Measurements from ENCODE around the gene CHSY1. TPM values are rescaled to one million over a fixed set of nuclear protein-coding genes. Genes with fewer than 3 reads are reported as not detected.

CHSY1 gene
- polyA plus RNA-seq, 3 donors: 2.7 to 19.0 (median 3.0) TPM

- Histone ChIP-seq H3K9me3 (replicated peaks in 1 of 2; ENCODE audit: control insufficient read depth in 1 of 2, insufficient read depth in 1 of 2, low read length in 2 of 2) (no peaks in the 10 kb centered on the region), H3K4me1 (ENCODE audit: control insufficient read depth in 1 of 2, insufficient read depth in 2 of 2, low read length in 2 of 2) (peaks cover 36 to 52% of the 10 kb centered on the region in 2 donors), H3K27ac (ENCODE audit: low read depth in 1 of 2, low read length in 2 of 2) (peak overlapping the region; percentile 93 to 95), H3K9ac (ENCODE audit: insufficient read depth, low read length, poor library complexity, severe bottlenecking) (peak overlapping the region; percentile 57), H3K4me3 (replicated peaks in 1 of 3; ENCODE audit: low read depth in 2 of 3, low read length in 3 of 3) (peak overlapping the region; percentile 33 to 76 (median 36)), H3K36me3 (replicated peaks in 1 of 2; ENCODE audit: control insufficient read depth in 1 of 2, insufficient read depth in 2 of 2, low read length in 2 of 2) (peaks cover 0 to 5% of the 10 kb centered on the region in 2 donors), H3K4me2 (replicated peaks; ENCODE audit: extremely low read depth, low read length, poor library complexity, severe bottlenecking) (peak overlapping the region; percentile 82), H3K27me3 (ENCODE audit: control insufficient read depth in 2 of 2, insufficient read depth in 2 of 2, low read length in 2 of 2) (no peaks in the 10 kb centered on the region), H3K79me2 (ENCODE audit: insufficient read depth, low read length) (peaks cover 100% of the 10 kb centered on the region), H2AFZ (ENCODE audit: insufficient read depth, low read depth, low read length, poor library complexity, severe bottlenecking) (peak overlapping the region; percentile 62), H4K20me1 (ENCODE audit: insufficient read depth, low read length) (peaks cover 41% of the 10 kb centered on the region)
- DNase-seq: peak; percentile 57 to 65 (median 63)
- intact Hi-C loops (cut with micrococcal nuclease): loop anchor here (5.0 kb wide), 2 partner anchors 48 to 58 kb away; partner anchors contain the start of gene CHSY1 (in 1 of the 2)
- H3K27ac Mint-ChIP-seq: peak overlapping the region; percentile 97 to 99 (median 98)
- H3K4me3 Mint-ChIP-seq: peak overlapping the region; percentile 89 to 91
- peaks cover 0 to 1% (median 0%) of the 10 kb centered on the region in 3 donors for H3K27me3 Mint-ChIP-seq (ENCODE audit: low read depth in 3 of 3)
- H3K4me1 Mint-ChIP-seq: peaks cover 61% of the 10 kb centered on the region
- TF ChIP-seq, protein P1, sequence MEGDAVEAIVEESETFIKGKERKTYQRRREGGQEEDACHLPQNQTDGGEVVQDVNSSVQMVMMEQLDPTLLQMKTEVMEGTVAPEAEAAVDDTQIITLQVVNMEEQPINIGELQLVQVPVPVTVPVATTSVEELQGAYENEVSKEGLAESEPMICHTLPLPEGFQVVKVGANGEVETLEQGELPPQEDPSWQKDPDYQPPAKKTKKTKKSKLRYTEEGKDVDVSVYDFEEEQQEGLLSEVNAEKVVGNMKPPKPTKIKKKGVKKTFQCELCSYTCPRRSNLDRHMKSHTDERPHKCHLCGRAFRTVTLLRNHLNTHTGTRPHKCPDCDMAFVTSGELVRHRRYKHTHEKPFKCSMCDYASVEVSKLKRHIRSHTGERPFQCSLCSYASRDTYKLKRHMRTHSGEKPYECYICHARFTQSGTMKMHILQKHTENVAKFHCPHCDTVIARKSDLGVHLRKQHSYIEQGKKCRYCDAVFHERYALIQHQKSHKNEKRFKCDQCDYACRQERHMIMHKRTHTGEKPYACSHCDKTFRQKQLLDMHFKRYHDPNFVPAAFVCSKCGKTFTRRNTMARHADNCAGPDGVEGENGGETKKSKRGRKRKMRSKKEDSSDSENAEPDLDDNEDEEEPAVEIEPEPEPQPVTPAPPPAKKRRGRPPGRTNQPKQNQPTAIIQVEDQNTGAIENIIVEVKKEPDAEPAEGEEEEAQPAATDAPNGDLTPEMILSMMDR (IDR thresholded peaks at IDR 0.05): no peak
- no peaks in the 10 kb centered on the region for H3K9me3 Mint-ChIP-seq
- WGBS (ENCODE audit: insufficient coverage): 11% methylated on average over 3 of the region's 10 CpGs
- H3K36me3 Mint-ChIP-seq: peaks cover 8 to 21% of the 10 kb centered on the region in 2 donors
Observed at GRCh38 chr15:101193806-101194545, 57.9 kb downstream of the CHSY1 start.

- intact Hi-C loops (cut with micrococcal nuclease): loop anchor here (5.0 kb wide), 2 partner anchors 49 to 59 kb away; partner anchors contain the start of gene CHSY1 (in 1 of the 2)
Observed at GRCh38 chr15:101193120-101193644, 58.7 kb downstream of the CHSY1 start.

More at GRCh38 chr15:101193120-101193644, 58.7 kb downstream of the CHSY1 start:
- no peak for DNase-seq
- H3K36me3 ChIP-seq (replicated peaks in 1 of 2; ENCODE audit: control insufficient read depth in 1 of 2, insufficient read depth in 2 of 2, low read length in 2 of 2): peaks cover 0 to 3% of the 10 kb centered on the region in 2 donors
- no peaks in the 10 kb centered on the region for H3K27me3 Mint-ChIP-seq (ENCODE audit: low read depth in 3 of 3)
- H4K20me1 ChIP-seq (ENCODE audit: insufficient read depth, low read length): peaks cover 44% of the 10 kb centered on the region
- H3K27ac Mint-ChIP-seq: peak overlapping the region; percentile 97 to 99 (median 98)
- peak overlapping the region; percentile 89 to 91 for H3K4me3 Mint-ChIP-seq
- H3K36me3 Mint-ChIP-seq: peaks cover 6 to 18% of the 10 kb centered on the region in 2 donors
- peak overlapping the region; percentile 82 for H3K4me2 ChIP-seq (replicated peaks; ENCODE audit: extremely low read depth, low read length, poor library complexity, severe bottlenecking)
- 80% methylated on average over 12 of the region's 17 CpGs for WGBS (ENCODE audit: insufficient coverage)
- H3K27me3 ChIP-seq (ENCODE audit: control insufficient read depth in 2 of 2, insufficient read depth in 2 of 2, low read length in 2 of 2): no peaks in the 10 kb centered on the region
- H3K4me3 ChIP-seq (replicated peaks in 1 of 3; ENCODE audit: low read depth in 2 of 3, low read length in 3 of 3): peak overlapping the region in 2 of 3 experiments; percentile 36 to 76
- TF ChIP-seq, protein P1 (IDR thresholded peaks at IDR 0.05): no peak
- peaks cover 37 to 48% of the 10 kb centered on the region in 2 donors for H3K4me1 ChIP-seq (ENCODE audit: control insufficient read depth in 1 of 2, insufficient read depth in 2 of 2, low read length in 2 of 2)
- H3K9me3 Mint-ChIP-seq: no peaks in the 10 kb centered on the region
- no peak overlapping the region for H2AFZ ChIP-seq (ENCODE audit: insufficient read depth, low read depth, low read length, poor library complexity, severe bottlenecking)
- H3K9ac ChIP-seq (ENCODE audit: insufficient read depth, low read length, poor library complexity, severe bottlenecking): peak overlapping the region; percentile 57
- no peaks in the 10 kb centered on the region for H3K9me3 ChIP-seq (replicated peaks in 1 of 2; ENCODE audit: control insufficient read depth in 1 of 2, insufficient read depth in 1 of 2, low read length in 2 of 2)
- peaks cover 100% of the 10 kb centered on the region for H3K79me2 ChIP-seq (ENCODE audit: insufficient read depth, low read length)
- H3K27ac ChIP-seq (ENCODE audit: low read depth in 1 of 2, low read length in 2 of 2): peak overlapping the region; percentile 93 to 95
- H3K4me1 Mint-ChIP-seq: peaks cover 60% of the 10 kb centered on the region

Measured in CD14-positive monocyte (primary cell).